DOHH2 (cell line): Measurements from ENCODE around the gene MED4.

Experiments
- EZH2phosphoT487 ChIP-seq: fragments of 200-600 bp; sonication (generic); IDR thresholded peaks from 2 replicates; pipeline ENCODE4 v1.6.1; 2017; ENCODE audit warnings: borderline replicate concordance, mild to moderate bottlenecking, antibody characterized with exemption, low read length, moderate library complexity, mixed read lengths
- TF ChIP-seq, protein P1 (sequence below): fragments of 200-600 bp; sonication (generic); IDR thresholded peaks from one replicate; pipeline ENCODE4 v1.5.1; 2014; ENCODE audit warnings: antibody characterized with exemption, mild to moderate bottlenecking, low read depth, low read length; ENCODE audit not compliant: poor library complexity, severe bottlenecking

DNA sequence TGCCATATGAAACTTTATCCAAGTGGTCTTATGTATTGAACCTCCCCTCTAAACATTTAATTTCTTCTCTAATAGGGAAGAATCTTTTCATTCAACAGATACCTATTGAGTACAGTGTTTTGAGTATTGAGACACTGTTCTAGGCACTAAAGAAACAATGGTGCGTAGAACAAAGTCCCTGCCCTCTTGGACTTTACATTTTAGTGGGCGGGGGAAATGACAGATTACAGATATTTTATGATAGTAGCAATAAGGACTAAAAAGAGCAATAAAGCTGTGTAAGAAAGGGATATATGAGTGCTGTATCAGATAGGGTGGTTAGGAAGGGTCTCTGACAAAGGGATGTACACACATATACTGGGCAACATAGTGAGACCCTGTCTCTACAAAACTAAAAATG lies 52.0 kb downstream of the MED4 start:
- TF ChIP-seq, protein P1, sequence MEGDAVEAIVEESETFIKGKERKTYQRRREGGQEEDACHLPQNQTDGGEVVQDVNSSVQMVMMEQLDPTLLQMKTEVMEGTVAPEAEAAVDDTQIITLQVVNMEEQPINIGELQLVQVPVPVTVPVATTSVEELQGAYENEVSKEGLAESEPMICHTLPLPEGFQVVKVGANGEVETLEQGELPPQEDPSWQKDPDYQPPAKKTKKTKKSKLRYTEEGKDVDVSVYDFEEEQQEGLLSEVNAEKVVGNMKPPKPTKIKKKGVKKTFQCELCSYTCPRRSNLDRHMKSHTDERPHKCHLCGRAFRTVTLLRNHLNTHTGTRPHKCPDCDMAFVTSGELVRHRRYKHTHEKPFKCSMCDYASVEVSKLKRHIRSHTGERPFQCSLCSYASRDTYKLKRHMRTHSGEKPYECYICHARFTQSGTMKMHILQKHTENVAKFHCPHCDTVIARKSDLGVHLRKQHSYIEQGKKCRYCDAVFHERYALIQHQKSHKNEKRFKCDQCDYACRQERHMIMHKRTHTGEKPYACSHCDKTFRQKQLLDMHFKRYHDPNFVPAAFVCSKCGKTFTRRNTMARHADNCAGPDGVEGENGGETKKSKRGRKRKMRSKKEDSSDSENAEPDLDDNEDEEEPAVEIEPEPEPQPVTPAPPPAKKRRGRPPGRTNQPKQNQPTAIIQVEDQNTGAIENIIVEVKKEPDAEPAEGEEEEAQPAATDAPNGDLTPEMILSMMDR: no peak
- TF ChIP-seq EZH2phosphoT487: no peak
